AG10803 (cell line): ENCODE measurements around the gene UFC1.

ENCODE experiments used
- DNase-seq: peaks from one replicate; pipeline ENCODE4 v3.0.0; 2010; ENCODE audit warnings: low read depth
- H3K4me3 ChIP-seq: 2 replicates; pipeline ENCODE4 v1.5.1; 2011; ENCODE audit warnings: mild to moderate bottlenecking, low read length, control low read depth
- TF ChIP-seq, protein P1 (sequence below): conservative IDR thresholded peaks from 2 replicates; pipeline ENCODE4 v1.5.1; 2011; ENCODE audit warnings: mild to moderate bottlenecking, low read length, control low read depth, inconsistent platforms

UFC1 gene

DNA sequence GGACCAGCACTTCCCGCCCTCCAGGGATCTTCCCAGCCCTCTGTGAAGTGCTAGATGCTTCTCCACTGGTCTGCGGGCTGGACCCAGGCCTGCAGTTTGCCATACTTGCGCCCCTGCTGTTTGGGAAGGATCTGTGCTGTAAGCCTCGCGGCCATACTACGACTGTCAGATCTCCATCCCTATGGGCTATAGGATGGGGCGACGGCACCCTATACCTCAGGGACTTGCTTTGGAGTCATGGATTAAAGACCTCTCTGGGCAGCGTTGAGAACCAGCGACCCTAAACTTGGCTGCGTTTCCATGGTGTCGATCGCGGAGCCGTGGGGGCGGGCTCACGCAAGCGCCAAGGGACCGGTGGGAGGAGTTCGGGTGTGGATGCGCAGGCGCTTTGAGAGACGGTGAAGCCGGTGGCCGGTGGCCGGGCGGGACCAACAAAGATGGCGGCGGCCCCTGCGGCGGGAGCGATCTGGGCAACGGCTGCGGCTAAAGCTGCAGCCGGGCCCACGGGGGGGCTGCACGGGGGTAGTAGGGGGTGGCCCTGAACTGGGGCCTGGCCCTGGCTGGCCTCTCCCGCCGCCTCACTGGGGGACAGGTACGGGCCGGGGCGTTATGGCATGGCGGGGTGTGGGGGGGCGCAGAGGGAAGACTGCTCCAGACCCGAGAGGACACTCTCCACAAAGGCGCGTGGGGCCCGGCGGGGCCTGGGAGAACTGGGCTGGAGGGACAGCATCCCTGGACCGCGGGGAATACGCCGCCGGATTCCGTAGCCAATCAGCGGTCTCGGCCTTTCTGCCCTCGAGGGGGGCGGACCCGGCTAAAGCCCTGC is 5.5 kb downstream of the UFC1 start, which contains the start of gene USP21:
USP21 (plus strand) TSS at position 414 of the 826 bp plus-strand sequence. CDS start 1,141 bp downstream, outside the sequence.
- peak within 1 kb of the TSS; percentile 93 for H3K4me3 ChIP-seq
- DNase-seq: peak; percentile 84
- TF ChIP-seq, protein P1, sequence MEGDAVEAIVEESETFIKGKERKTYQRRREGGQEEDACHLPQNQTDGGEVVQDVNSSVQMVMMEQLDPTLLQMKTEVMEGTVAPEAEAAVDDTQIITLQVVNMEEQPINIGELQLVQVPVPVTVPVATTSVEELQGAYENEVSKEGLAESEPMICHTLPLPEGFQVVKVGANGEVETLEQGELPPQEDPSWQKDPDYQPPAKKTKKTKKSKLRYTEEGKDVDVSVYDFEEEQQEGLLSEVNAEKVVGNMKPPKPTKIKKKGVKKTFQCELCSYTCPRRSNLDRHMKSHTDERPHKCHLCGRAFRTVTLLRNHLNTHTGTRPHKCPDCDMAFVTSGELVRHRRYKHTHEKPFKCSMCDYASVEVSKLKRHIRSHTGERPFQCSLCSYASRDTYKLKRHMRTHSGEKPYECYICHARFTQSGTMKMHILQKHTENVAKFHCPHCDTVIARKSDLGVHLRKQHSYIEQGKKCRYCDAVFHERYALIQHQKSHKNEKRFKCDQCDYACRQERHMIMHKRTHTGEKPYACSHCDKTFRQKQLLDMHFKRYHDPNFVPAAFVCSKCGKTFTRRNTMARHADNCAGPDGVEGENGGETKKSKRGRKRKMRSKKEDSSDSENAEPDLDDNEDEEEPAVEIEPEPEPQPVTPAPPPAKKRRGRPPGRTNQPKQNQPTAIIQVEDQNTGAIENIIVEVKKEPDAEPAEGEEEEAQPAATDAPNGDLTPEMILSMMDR: peak; percentile 61

DNA sequence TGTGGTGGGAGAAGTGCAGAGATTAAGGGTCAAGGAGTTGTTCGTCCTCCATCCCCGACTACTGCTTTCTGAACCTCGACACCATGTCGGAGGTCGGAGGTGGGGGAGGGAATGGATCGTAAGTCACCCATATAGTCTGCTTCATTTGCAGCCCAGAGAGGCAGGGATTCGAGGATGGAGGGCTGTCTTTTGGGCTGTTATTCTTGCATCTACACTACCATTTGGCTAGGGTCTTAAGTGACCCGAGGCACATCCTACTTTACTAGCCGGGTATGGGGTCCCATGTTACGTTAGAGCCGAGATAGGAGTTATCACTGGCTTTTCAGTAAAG is 6.1 kb downstream of the UFC1 start:
- no peak for DNase-seq
- H3K4me3 ChIP-seq: peak overlapping the region; percentile 93
- TF ChIP-seq, protein P1: no peak

DNA sequence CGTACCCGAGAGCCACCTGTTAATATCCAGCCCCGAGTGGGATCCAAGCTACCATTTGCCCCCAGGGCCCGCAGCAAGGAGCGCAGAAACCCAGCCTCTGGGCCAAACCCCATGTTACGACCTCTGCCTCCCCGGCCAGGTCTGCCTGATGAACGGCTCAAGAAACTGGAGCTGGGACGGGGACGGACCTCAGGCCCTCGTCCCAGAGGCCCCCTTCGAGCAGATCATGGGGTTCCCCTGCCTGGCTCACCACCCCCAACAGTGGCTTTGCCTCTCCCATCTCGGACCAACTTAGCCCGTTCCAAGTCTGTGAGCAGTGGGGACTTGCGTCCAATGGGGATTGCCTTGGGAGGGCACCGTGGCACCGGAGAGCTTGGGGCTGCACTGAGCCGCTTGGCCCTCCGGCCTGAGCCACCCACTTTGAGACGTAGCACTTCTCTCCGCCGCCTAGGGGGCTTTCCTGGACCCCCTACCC is 6.9 kb downstream of the UFC1 start:
- no peak overlapping the region for H3K4me3 ChIP-seq
- DNase-seq: no peak
- TF ChIP-seq, protein P1: no peak

DNA sequence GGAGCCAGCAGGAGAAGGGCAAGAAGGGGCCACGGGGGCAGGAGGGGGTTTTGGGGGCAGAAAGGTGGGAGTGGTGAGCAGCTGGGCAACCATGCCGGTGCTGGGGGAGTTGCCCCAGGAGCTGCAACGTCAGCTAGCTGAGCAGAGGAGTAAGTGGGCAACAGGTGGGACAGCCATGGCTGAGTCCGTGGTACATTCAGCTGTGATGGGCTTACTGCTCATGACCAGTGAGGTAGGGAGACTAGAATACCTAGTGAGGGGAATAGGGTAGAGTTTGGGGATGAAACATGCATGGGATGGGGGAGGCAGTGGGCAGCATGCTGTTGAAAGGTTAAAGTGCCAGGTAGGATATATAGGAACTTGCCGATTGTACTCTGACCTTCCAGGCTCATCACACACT is 7.9 kb downstream of the UFC1 start:
- TF ChIP-seq, protein P1: no peak
- DNase-seq: no peak
- no peak overlapping the region for H3K4me3 ChIP-seq

DNA sequence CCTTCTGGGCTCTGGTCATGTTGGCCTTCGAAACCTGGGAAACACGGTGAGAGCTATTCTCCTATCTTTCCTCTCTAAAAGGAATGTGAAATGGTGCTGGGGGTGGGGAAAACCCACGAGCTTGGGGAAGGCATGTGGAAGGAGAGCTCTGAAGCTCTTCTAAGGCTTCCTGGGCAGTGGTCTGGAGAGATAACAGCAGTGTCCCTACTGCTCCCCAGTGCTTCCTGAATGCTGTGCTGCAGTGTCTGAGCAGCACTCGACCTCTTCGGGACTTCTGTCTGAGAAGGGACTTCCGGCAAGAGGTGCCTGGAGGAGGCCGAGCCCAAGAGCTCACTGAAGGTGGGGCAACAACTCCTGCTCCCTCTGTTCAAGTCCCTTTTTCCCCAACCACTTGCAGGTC is 8.3 kb downstream of the UFC1 start:
- no peak overlapping the region for H3K4me3 ChIP-seq
- TF ChIP-seq, protein P1: no peak
- no peak for DNase-seq

DNA sequence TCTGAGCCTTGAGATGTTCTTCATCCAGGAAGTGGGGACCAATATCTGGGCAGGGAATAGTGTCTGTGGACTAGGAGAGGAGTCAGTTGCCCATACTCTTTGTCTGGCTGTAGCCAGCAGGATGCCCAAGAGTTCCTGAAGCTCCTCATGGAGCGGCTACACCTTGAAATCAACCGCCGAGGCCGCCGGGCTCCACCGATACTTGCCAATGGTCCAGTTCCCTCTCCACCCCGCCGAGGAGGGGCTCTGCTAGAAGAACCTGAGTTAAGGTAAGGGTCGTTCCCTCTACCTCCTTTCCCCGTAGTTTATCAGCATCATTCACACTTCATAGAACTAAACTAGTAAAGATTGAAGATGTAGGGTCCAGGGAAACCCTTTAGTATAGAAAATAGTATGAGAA is 9.0 kb downstream of the UFC1 start:
- H3K4me3 ChIP-seq: no peak overlapping the region
- TF ChIP-seq, protein P1: no peak
- DNase-seq: no peak

DNA sequence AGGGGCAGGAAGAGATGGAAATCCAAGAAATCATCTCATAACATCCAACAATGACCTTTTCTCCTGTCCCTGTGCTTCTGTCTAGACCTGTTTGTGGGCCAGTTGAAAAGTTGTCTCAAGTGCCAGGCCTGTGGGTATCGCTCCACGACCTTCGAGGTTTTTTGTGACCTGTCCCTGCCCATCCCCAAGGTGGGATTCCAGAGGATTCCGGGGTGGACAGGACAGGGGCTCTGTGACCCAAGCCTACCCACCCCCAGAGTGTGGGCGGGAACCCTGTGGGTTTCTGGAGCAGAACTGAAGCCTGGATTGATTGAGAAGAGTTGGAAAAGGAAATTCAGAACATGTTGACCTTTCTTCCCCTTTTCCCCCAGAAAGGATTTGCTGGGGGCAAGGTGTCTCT is 10.0 kb downstream of the UFC1 start:
- no peak overlapping the region for H3K4me3 ChIP-seq
- DNase-seq: no peak
- TF ChIP-seq, protein P1: no peak
